CD4-positive, alpha-beta T cell (primary cell): ENCODE results near the gene LRR1. TPM values are rescaled to one million over a fixed set of nuclear protein-coding genes. Genes with fewer than 3 reads are reported as not detected.

ENCODE experiments used
- ATAC-seq: fragments of 200-7000 bp; cut with Tn5 transposase; one replicate; pipeline ENCODE4 v1.10.0; 2022; ENCODE audit warnings: mild to moderate bottlenecking; ENCODE audit not compliant: poor library complexity
- CTCF ChIA-PET: fragments of 350-600 bp; sonication (Branson Sonifier 250); formaldehyde crosslinking; loops from one replicate; lab custom pipeline; 2021; ENCODE audit warnings: antibody characterized with exemption, inconsistent platforms; lab: Charles Lee
- POLR2A ChIA-PET: fragments of 350-600 bp; sonication (Branson Sonifier 250); formaldehyde crosslinking; loops from one replicate; lab custom pipeline; 2021; ENCODE audit warnings: antibody characterized with exemption, inconsistent platforms; lab: Charles Lee
- DNase-seq, 14 experiments: peaks; one replicate each; pipeline ENCODE4 v3.0.0-alpha.2; 2013 to 2020; ENCODE audit warnings: mixed read lengths in 2 of 14
- H3K27ac ChIP-seq, 2 donors: one replicate each; pipeline versions ENCODE4 v1.5.1 to v1.7.0; 2013; ENCODE audit warnings: low read length in 2 of 2, low read depth in 1 of 2, mild to moderate bottlenecking in 1 of 2
- H3K27me3 ChIP-seq, 2 experiments: 1 replicate in 1 of 2; 2 replicates in 1 of 2; pipeline versions ENCODE4 v1.6.1 to v1.7.0; 2013; ENCODE audit warnings: low read length in 2 of 2, control low read depth in 1 of 2, mild to moderate bottlenecking in 1 of 2, moderate library complexity in 1 of 2; ENCODE audit not compliant: insufficient read depth in 2 of 2, control insufficient read depth in 1 of 2
- H3K36me3 ChIP-seq: one replicate; pipeline ENCODE4 v1.6.1; 2013; ENCODE audit warnings: low read length, control low read depth; ENCODE audit not compliant: insufficient read depth
- H3K4me1 ChIP-seq: one replicate; pipeline ENCODE4 v1.6.1; 2013; ENCODE audit warnings: low read length, control low read depth; ENCODE audit not compliant: insufficient read depth
- H3K4me3 ChIP-seq: one replicate; pipeline ENCODE4 v1.5.1; 2013; ENCODE audit warnings: mild to moderate bottlenecking, low read length, moderate library complexity
- H3K9me3 ChIP-seq, 2 experiments: 1 replicate in 1 of 2; 2 replicates in 1 of 2; pipeline versions ENCODE4 v1.6.1 to v1.7.0; 2013; ENCODE audit warnings: low read length in 2 of 2, mild to moderate bottlenecking in 2 of 2, control low read depth in 1 of 2, moderate library complexity in 1 of 2; ENCODE audit not compliant: control insufficient read depth in 1 of 2, insufficient read depth in 1 of 2
- H3K27ac Mint-ChIP-seq: one replicate; pipeline ENCODE4 v1.8.0; 2020; ENCODE audit warnings: mixed read lengths
- H3K27me3 Mint-ChIP-seq: one replicate; pipeline ENCODE4 v1.8.0; 2021; ENCODE audit warnings: mixed read lengths
- H3K36me3 Mint-ChIP-seq: one replicate; pipeline ENCODE4 v1.8.0; 2021; ENCODE audit warnings: low read depth, mixed read lengths
- H3K4me1 Mint-ChIP-seq: one replicate; pipeline ENCODE4 v1.8.0; 2021; ENCODE audit warnings: low read depth, mixed read lengths
- H3K4me3 Mint-ChIP-seq: one replicate; pipeline ENCODE4 v1.8.0; 2020; ENCODE audit warnings: mild to moderate bottlenecking, mixed read lengths
- H3K9me3 Mint-ChIP-seq: one replicate; pipeline ENCODE4 v1.8.0; 2020; ENCODE audit warnings: mixed read lengths
- CTCF ChIP-seq: fragments of 200-600 bp; IDR thresholded peaks from one replicate; pipeline ENCODE4 v1.8.0; 2022; ENCODE audit warnings: antibody characterized with exemption, mild to moderate bottlenecking
- intact Hi-C, 2 experiments: fragments of 100-400 bp; cut with DNase I in 1 of 2; cut with micrococcal nuclease in 1 of 2; formaldehyde crosslinking; loops; one replicate each; pipeline versions ENCODE4 v1.15.1 to v1.9.0; 2023 to 2025; cut with DNase I, micrococcal nuclease
- total RNA-seq, 174 experiments: library from RNA in 2 of 174; stranded (reverse) in 2 of 174; gene quantifications; one replicate each; pipeline ENCODE4 v1.2.3 and lab custom pipeline; 2021 to 2026

Gene LRR1
- total RNA-seq, 2 experiments from 2014 or later = 3.2 to 5.8 TPM

GRCh38 chr14:49612671-49613070 lies 13.9 kb downstream of the LRR1 start:
- no peaks in the 10 kb centered on the region for H3K9me3 ChIP-seq
- intact Hi-C loops = no loop called here
- DNase-seq (no peak), ATAC-seq (no peak)
- Mint-ChIP-seq H3K27ac (no peak overlapping the region), H3K4me3 (no peak overlapping the region), H3K36me3 (peaks cover 26% of the 10 kb centered on the region), H3K4me1 (peaks cover 13% of the 10 kb centered on the region), H3K27me3 (no peaks in the 10 kb centered on the region), H3K9me3 (no peaks in the 10 kb centered on the region)
- ChIA-PET CTCF (no interaction called here), POLR2A (interaction anchor here (1.5 to 6.1 kb wide), 2 partner anchors 8 to 26 kb away, joined by 4 to 26 read pairs; partner anchors contain the start of genes MGAT2 and RPL36AL)
- peaks cover under 1% of the 10 kb centered on the region for H3K4me1 ChIP-seq
- no peak for TF ChIP-seq CTCF
- H3K4me3 ChIP-seq = no peak overlapping the region
- H3K36me3 ChIP-seq = peaks cover 9% of the 10 kb centered on the region
- H3K27me3 ChIP-seq = no peaks in the 10 kb centered on the region
- H3K27ac ChIP-seq = no peak overlapping the region

GRCh38 chr14:49614196-49614595 lies 15.5 kb downstream of the LRR1 start:
- no peak for TF ChIP-seq CTCF
- no peaks in the 10 kb centered on the region for H3K9me3 ChIP-seq
- H3K4me1 ChIP-seq = peaks cover 12% of the 10 kb centered on the region
- no peak overlapping the region for H3K4me3 Mint-ChIP-seq
- ChIA-PET CTCF (no interaction called here), POLR2A (interaction anchor here (1.2 kb wide), 1 partner anchor 20 kb away, joined by 3 read pairs; no protein-coding TSS in a partner anchor)
- no peaks in the 10 kb centered on the region for H3K27me3 ChIP-seq
- intact Hi-C loops = no loop called here
- H3K4me3 ChIP-seq = no peak overlapping the region
- H3K36me3 ChIP-seq = peaks cover 22% of the 10 kb centered on the region
- ATAC-seq (no peak), DNase-seq (no peak)
- H3K27ac ChIP-seq = no peak overlapping the region
- peaks cover 30% of the 10 kb centered on the region for H3K36me3 Mint-ChIP-seq
- no peaks in the 10 kb centered on the region for H3K9me3 Mint-ChIP-seq
- H3K27me3 Mint-ChIP-seq = no peaks in the 10 kb centered on the region
- H3K27ac Mint-ChIP-seq = no peak overlapping the region
- H3K4me1 Mint-ChIP-seq = peaks cover 19% of the 10 kb centered on the region

- Histone ChIP-seq H3K4me3 (no peak overlapping the region), H3K27ac (no peak overlapping the region), H3K4me1 (peaks cover 16% of the 10 kb centered on the region), H3K36me3 (peaks cover 22% of the 10 kb centered on the region), H3K27me3 (no peaks in the 10 kb centered on the region), H3K9me3 (no peaks in the 10 kb centered on the region)
- H3K9me3 Mint-ChIP-seq = no peaks in the 10 kb centered on the region
- ChIA-PET POLR2A (no interaction called here), CTCF (interaction anchor here (1.4 kb wide), 1 partner anchor 18 kb away, joined by 3 read pairs; no protein-coding TSS in a partner anchor)
- H3K36me3 Mint-ChIP-seq = peaks cover 46% of the 10 kb centered on the region
- DNase-seq (no peak), ATAC-seq (no peak)
- intact Hi-C loops = no loop called here
- peak overlapping the region; percentile 36 for H3K27ac Mint-ChIP-seq
- H3K27me3 Mint-ChIP-seq = no peaks in the 10 kb centered on the region
- H3K4me3 Mint-ChIP-seq = no peak overlapping the region
- H3K4me1 Mint-ChIP-seq = peaks cover 34% of the 10 kb centered on the region
- TF ChIP-seq CTCF = no peak
These were observed 17.0 kb downstream of the LRR1 start for GRCh38 chr14:49615776-49616175.
